OCI-LY3 (cell line): ENCODE results near the gene XRCC2.

Experiments used
- H2AFZ ChIP-seq: fragments of 200-600, 300-600 bp; shearing (Covaris generic); 2 replicates; pipeline ENCODE4 v1.6.0; 2014; ENCODE audit warnings: antibody characterized with exemption, low read depth, low read length
- H3K27ac ChIP-seq: fragments of 200-600, 300-600 bp; sonication (generic); 2 replicates; pipeline ENCODE4 v1.5.1; 2014; ENCODE audit warnings: mild to moderate bottlenecking, low read length, moderate library complexity, mixed read lengths
- H3K27me3 ChIP-seq: fragments of 200-600, 300-600 bp; sonication (generic); 2 replicates; pipeline ENCODE4 v1.6.1; 2014; ENCODE audit warnings: low read depth, low read length, mixed read lengths
- H3K36me3 ChIP-seq: fragments of 200-600, 300-600 bp; sonication (generic); replicated peaks from 2 replicates; pipeline ENCODE3; 2014; ENCODE audit warnings: low read depth, low read length, mixed read lengths
- H3K4me1 ChIP-seq: fragments of 300-600, 200-600 bp; sonication (generic); 2 replicates; pipeline ENCODE4 v1.6.1; 2014; ENCODE audit warnings: low read length, mixed read lengths
- H3K4me2 ChIP-seq: fragments of 200-600, 300-600 bp; sonication (generic); 2 replicates; pipeline ENCODE4 v1.6.1; 2014; ENCODE audit warnings: low read length, mixed read lengths
- H3K4me3 ChIP-seq: fragments of 300-600, 200-600 bp; sonication (generic); 2 replicates; pipeline ENCODE4 v1.5.1; 2014; ENCODE audit warnings: antibody characterized with exemption, mild to moderate bottlenecking, low read length, moderate library complexity
- H3K79me2 ChIP-seq: fragments of 300-600, 200-600 bp; shearing (Covaris generic); 2 replicates; pipeline ENCODE4 v1.6.1; 2014; ENCODE audit warnings: mild to moderate bottlenecking, low read length, mixed read lengths
- H3K9ac ChIP-seq: fragments of 300-600, 200-600 bp; shearing (Covaris generic); 2 replicates; pipeline ENCODE4 v1.6.0; 2014; ENCODE audit warnings: mild to moderate bottlenecking, low read length, moderate library complexity
- H3K9me3 ChIP-seq: fragments of 200-600, 300-600 bp; shearing (Covaris generic); 2 replicates; pipeline ENCODE4 v1.6.1; 2014; ENCODE audit warnings: low read length, mixed read lengths; ENCODE audit not compliant: insufficient read depth
- H4K20me1 ChIP-seq: fragments of 200-600, 300-600 bp; sonication (generic); 2 replicates; pipeline ENCODE4 v1.6.1; 2016; ENCODE audit warnings: low read length, mixed read lengths; ENCODE audit not compliant: insufficient read depth
- EZH2phosphoT487 ChIP-seq: fragments of 200-600 bp; shearing (Covaris generic); IDR thresholded peaks from 2 replicates; pipeline ENCODE4 v1.6.1; 2018; ENCODE audit warnings: antibody characterized with exemption, mixed run types, low read depth
- TF ChIP-seq, protein P1 (sequence below): fragments of 200-600, 300-600 bp; sonication (generic); IDR thresholded peaks from 2 replicates; pipeline ENCODE4 v1.5.1; 2014; ENCODE audit warnings: antibody characterized with exemption, low read length, low read depth

Gene XRCC2

GRCh38 chr7:152640829-152641228, 35.1 kb downstream of the XRCC2 start:
- Histone ChIP-seq H4K20me1 (no peaks in the 10 kb centered on the region; the same call in 1 of the 2 replicates), H2AFZ (no peak overlapping the region), H3K4me3 (no peak overlapping the region), H3K4me2 (no peak overlapping the region), H3K36me3 (peaks cover 8% of the 10 kb centered on the region), H3K4me1 (no peaks in the 10 kb centered on the region), H3K9ac (no peak overlapping the region), H3K9me3 (no peaks in the 10 kb centered on the region), H3K27me3 (no peaks in the 10 kb centered on the region), H3K79me2 (no peaks in the 10 kb centered on the region), H3K27ac (no peak overlapping the region)
- TF ChIP-seq, protein P1, sequence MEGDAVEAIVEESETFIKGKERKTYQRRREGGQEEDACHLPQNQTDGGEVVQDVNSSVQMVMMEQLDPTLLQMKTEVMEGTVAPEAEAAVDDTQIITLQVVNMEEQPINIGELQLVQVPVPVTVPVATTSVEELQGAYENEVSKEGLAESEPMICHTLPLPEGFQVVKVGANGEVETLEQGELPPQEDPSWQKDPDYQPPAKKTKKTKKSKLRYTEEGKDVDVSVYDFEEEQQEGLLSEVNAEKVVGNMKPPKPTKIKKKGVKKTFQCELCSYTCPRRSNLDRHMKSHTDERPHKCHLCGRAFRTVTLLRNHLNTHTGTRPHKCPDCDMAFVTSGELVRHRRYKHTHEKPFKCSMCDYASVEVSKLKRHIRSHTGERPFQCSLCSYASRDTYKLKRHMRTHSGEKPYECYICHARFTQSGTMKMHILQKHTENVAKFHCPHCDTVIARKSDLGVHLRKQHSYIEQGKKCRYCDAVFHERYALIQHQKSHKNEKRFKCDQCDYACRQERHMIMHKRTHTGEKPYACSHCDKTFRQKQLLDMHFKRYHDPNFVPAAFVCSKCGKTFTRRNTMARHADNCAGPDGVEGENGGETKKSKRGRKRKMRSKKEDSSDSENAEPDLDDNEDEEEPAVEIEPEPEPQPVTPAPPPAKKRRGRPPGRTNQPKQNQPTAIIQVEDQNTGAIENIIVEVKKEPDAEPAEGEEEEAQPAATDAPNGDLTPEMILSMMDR, result no peak
- no peak for TF ChIP-seq EZH2phosphoT487

- no peak overlapping the region for H2AFZ ChIP-seq
- no peak overlapping the region for H3K9ac ChIP-seq
- peaks cover 3% of the 10 kb centered on the region for H3K36me3 ChIP-seq
- no peaks in the 10 kb centered on the region for H3K4me1 ChIP-seq
- no peaks in the 10 kb centered on the region; the same call in 1 of the 2 replicates for H4K20me1 ChIP-seq
- TF ChIP-seq, protein P1, result no peak
- no peak for TF ChIP-seq EZH2phosphoT487
- H3K27me3 ChIP-seq, result no peaks in the 10 kb centered on the region
- no peak overlapping the region for H3K4me2 ChIP-seq
- H3K4me3 ChIP-seq, result no peak overlapping the region
- no peaks in the 10 kb centered on the region for H3K79me2 ChIP-seq
- H3K9me3 ChIP-seq, result no peaks in the 10 kb centered on the region
- H3K27ac ChIP-seq, result no peak overlapping the region
These were observed 37.9 kb downstream of the XRCC2 start for GRCh38 chr7:152637920-152638580.

DNA sequence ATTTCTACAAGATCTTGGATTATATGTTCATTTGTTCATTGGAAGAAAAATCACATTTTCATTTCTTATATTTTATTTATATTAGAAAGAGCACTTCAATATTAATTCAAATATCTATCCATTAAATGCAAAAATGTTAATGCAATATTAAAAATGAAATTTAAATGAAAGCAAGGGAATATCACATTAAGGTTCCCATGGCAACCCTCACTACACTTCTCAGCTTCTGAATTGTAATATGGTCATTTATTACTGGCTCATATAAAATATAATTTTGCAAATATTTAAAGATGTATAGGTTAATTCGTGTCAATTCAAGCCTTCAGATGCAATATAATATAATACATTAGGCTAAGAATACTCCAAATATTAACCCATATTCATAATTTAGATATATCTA, 38.8 kb downstream of the XRCC2 start:
- Histone ChIP-seq H3K9me3 (no peaks in the 10 kb centered on the region), H3K9ac (no peak overlapping the region), H3K36me3 (no peaks in the 10 kb centered on the region), H3K4me3 (no peak overlapping the region), H3K79me2 (no peaks in the 10 kb centered on the region), H3K27ac (no peak overlapping the region), H2AFZ (no peak overlapping the region), H3K4me2 (no peak overlapping the region), H3K27me3 (no peaks in the 10 kb centered on the region), H3K4me1 (no peaks in the 10 kb centered on the region), H4K20me1 (no peaks in the 10 kb centered on the region; the same call in 1 of the 2 replicates)
- TF ChIP-seq, protein P1, result no peak
- TF ChIP-seq EZH2phosphoT487, result no peak

DNA sequence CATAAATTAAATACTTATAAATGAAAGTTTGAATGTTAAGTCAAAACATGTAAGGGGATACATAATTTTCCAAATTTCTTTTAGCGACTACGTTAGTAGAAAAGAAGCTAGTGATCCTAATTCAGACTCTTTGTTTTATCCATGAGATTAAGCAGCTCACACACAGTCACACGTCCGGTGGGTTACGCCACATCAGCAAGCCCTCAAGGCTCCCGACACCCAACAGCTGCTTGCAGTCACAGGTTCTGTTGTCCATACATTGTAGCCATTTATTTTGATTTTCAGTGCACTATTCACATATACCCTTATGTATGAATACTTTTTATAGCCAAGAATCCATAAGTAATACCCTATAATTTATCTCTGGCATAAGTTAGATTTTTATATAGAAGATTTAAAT, 39.5 kb downstream of the XRCC2 start:
- no peak overlapping the region for H3K4me3 ChIP-seq
- H3K4me1 ChIP-seq, result no peaks in the 10 kb centered on the region
- no peaks in the 10 kb centered on the region for H3K9me3 ChIP-seq
- TF ChIP-seq, protein P1, result no peak
- TF ChIP-seq EZH2phosphoT487, result no peak
- H3K36me3 ChIP-seq, result no peaks in the 10 kb centered on the region
- no peak overlapping the region for H3K4me2 ChIP-seq
- H2AFZ ChIP-seq, result no peak overlapping the region
- H3K79me2 ChIP-seq, result no peaks in the 10 kb centered on the region
- H3K27me3 ChIP-seq, result no peaks in the 10 kb centered on the region
- H3K27ac ChIP-seq, result no peak overlapping the region
- H4K20me1 ChIP-seq, result no peaks in the 10 kb centered on the region; the same call in 1 of the 2 replicates
- no peak overlapping the region for H3K9ac ChIP-seq
